Measurements from ENCODE around the gene ADGRG1.

GRCh38 chr16:57637424-57637823, 9.0 kb downstream of the ADGRG1 start:
- TF ChIP-seq EZH2phosphoT487 (IDR thresholded peaks at IDR 0.05; ENCODE audit: low read depth, severe bottlenecking, unreplicated experiment): no peak
- TF ChIP-seq, protein P1, sequence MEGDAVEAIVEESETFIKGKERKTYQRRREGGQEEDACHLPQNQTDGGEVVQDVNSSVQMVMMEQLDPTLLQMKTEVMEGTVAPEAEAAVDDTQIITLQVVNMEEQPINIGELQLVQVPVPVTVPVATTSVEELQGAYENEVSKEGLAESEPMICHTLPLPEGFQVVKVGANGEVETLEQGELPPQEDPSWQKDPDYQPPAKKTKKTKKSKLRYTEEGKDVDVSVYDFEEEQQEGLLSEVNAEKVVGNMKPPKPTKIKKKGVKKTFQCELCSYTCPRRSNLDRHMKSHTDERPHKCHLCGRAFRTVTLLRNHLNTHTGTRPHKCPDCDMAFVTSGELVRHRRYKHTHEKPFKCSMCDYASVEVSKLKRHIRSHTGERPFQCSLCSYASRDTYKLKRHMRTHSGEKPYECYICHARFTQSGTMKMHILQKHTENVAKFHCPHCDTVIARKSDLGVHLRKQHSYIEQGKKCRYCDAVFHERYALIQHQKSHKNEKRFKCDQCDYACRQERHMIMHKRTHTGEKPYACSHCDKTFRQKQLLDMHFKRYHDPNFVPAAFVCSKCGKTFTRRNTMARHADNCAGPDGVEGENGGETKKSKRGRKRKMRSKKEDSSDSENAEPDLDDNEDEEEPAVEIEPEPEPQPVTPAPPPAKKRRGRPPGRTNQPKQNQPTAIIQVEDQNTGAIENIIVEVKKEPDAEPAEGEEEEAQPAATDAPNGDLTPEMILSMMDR (IDR thresholded peaks at IDR 0.05; ENCODE audit: poor library complexity): no peak
- TF ChIP-seq EZH2 (IDR thresholded peaks at IDR 0.05; ENCODE audit: borderline replicate concordance): no peak
